NCI-H526 treated with DMSO at 0.1 percent for 48 hours (cell line): ENCODE measurements around the gene DENND5B.

ENCODE experiments used
- DNase-seq: peaks from one replicate; lab custom pipeline; 2025; lab: John Stamatoyannopoulos, UW

DENND5B gene

GRCh38 chr12:31471823-31472222, 119.1 kb downstream of the DENND5B start:
- no peak for DNase-seq

- DNase-seq, result no peak
These were observed 119.9 kb downstream of the DENND5B start for GRCh38 chr12:31471051-31471450.

- no peak for DNase-seq
These were observed 120.5 kb downstream of the DENND5B start for GRCh38 chr12:31470459-31470858.

- no peak for DNase-seq
These were observed 124.2 kb downstream of the DENND5B start for GRCh38 chr12:31466768-31467167.

- DNase-seq, result no peak
These were observed 125.9 kb downstream of the DENND5B start for GRCh38 chr12:31465002-31465401.

GRCh38 chr12:31460024-31460423, 130.9 kb downstream of the DENND5B start:
- DNase-seq, result no peak

GRCh38 chr12:31456562-31456961, 134.4 kb downstream of the DENND5B start:
- DNase-seq, result no peak

GRCh38 chr12:31444736-31445135, 146.2 kb downstream of the DENND5B start:
- no peak for DNase-seq

GRCh38 chr12:31440586-31440985, 150.3 kb downstream of the DENND5B start:
- DNase-seq, result no peak

GRCh38 chr12:31440134-31440533, 150.8 kb downstream of the DENND5B start:
- no peak for DNase-seq

- DNase-seq, result no peak
These were observed 159.2 kb downstream of the DENND5B start for GRCh38 chr12:31431721-31432240.

- no peak for DNase-seq
These were observed 167.5 kb downstream of the DENND5B start for GRCh38 chr12:31423405-31423804.

GRCh38 chr12:31412292-31412801, 178.6 kb downstream of the DENND5B start:
- no peak for DNase-seq

- DNase-seq, result no peak
These were observed 182.2 kb downstream of the DENND5B start for GRCh38 chr12:31408763-31409162.

GRCh38 chr12:31407562-31407961, 183.4 kb downstream of the DENND5B start:
- no peak for DNase-seq

GRCh38 chr12:31406345-31406744, 184.6 kb downstream of the DENND5B start:
- peak; percentile 14 for DNase-seq

GRCh38 chr12:31405021-31405420, 185.9 kb downstream of the DENND5B start:
- DNase-seq, result no peak

GRCh38 chr12:31403099-31403607, 187.8 kb downstream of the DENND5B start:
- peak; percentile 49 for DNase-seq

- no peak for DNase-seq
These were observed 197.9 kb downstream of the DENND5B start for GRCh38 chr12:31393004-31393550.

- DNase-seq, result no peak
These were observed 199.9 kb downstream of the DENND5B start for GRCh38 chr12:31390991-31391390.

- DNase-seq, result no peak
These were observed 202.2 kb downstream of the DENND5B start for GRCh38 chr12:31388713-31389112.

- no peak for DNase-seq
These were observed 203.5 kb downstream of the DENND5B start for GRCh38 chr12:31387466-31387865.

GRCh38 chr12:31387011-31387410, 203.9 kb downstream of the DENND5B start:
- no peak for DNase-seq

GRCh38 chr12:31386364-31386777, 204.6 kb downstream of the DENND5B start:
- DNase-seq, result no peak
